ENCODE measurements around the gene MAP2K6.

DNA sequence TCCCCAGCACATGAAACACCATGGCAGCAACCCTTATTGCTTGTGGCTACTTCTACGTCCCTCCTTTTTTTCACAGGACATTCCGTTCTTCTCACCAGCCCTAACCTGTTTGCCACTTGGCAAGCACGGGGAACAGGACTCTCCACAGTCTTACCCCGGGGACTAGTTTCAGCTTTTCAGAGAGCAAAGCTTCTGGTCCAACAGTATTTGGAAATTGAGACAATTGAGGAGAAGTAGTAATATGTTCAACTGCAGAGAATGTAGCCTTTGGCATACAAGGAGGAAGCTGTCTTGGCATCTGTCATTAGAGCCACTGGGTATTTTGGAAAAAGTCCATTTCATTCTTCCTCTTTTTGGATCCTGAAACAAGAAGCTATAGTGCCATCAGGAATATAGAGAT lies 65.7 kb downstream of the MAP2K6 start:
- no peak for TF ChIP-seq EZH2 (IDR thresholded peaks at IDR 0.05; ENCODE audit: insufficient read depth, low read length)
- TF ChIP-seq, protein P1, sequence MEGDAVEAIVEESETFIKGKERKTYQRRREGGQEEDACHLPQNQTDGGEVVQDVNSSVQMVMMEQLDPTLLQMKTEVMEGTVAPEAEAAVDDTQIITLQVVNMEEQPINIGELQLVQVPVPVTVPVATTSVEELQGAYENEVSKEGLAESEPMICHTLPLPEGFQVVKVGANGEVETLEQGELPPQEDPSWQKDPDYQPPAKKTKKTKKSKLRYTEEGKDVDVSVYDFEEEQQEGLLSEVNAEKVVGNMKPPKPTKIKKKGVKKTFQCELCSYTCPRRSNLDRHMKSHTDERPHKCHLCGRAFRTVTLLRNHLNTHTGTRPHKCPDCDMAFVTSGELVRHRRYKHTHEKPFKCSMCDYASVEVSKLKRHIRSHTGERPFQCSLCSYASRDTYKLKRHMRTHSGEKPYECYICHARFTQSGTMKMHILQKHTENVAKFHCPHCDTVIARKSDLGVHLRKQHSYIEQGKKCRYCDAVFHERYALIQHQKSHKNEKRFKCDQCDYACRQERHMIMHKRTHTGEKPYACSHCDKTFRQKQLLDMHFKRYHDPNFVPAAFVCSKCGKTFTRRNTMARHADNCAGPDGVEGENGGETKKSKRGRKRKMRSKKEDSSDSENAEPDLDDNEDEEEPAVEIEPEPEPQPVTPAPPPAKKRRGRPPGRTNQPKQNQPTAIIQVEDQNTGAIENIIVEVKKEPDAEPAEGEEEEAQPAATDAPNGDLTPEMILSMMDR (IDR thresholded peaks at IDR 0.05; ENCODE audit: insufficient read depth, low read depth, low read length), result no peak

All from astrocyte (in vitro differentiated cells and primary cell).